Upper lobe of right lung (tissue), 1 donor: ENCODE results near the gene FAM50A. TPM values are rescaled to one million over a fixed set of nuclear protein-coding genes. Genes with fewer than 3 reads are reported as not detected.

Source experiments
- ATAC-seq: fragments of 200-7000 bp; cut with Tn5 transposase; one replicate; pipeline ENCODE4 v1.9.1; 2020; ENCODE audit warnings: mild to moderate bottlenecking, moderate library complexity
- DNase-seq: peaks from one replicate; pipeline ENCODE4 v3.0.0-alpha.2; 2020
- H3K27ac ChIP-seq: fragments of 200-600 bp; one replicate; pipeline ENCODE4 v1.8.0; 2022
- H3K27me3 ChIP-seq: fragments of 200-600 bp; one replicate; pipeline ENCODE4 v1.8.0; 2022; ENCODE audit warnings: mild to moderate bottlenecking
- H3K36me3 ChIP-seq: fragments of 200-600 bp; one replicate; pipeline ENCODE4 v1.8.0; 2022
- H3K4me1 ChIP-seq: fragments of 200-600 bp; one replicate; pipeline ENCODE4 v1.8.0; 2022
- H3K4me3 ChIP-seq: fragments of 200-600 bp; one replicate; pipeline ENCODE4 v1.8.0; 2022; ENCODE audit warnings: mild to moderate bottlenecking
- H3K9me3 ChIP-seq: fragments of 200-600 bp; one replicate; pipeline ENCODE4 v1.8.0; 2022
- CTCF ChIP-seq: fragments of 200-600 bp; IDR thresholded peaks from one replicate; pipeline ENCODE4 v1.8.0; 2022; ENCODE audit warnings: antibody characterized with exemption
- intact Hi-C: fragments of 100-400 bp; cut with DNase I; formaldehyde crosslinking; loops from one replicate; pipeline ENCODE4 v1.11.0; 2022
- total RNA-seq: library from RNA; stranded (reverse); fragmentation: NEBNext Ultra II Directional; extraction: Animal tissue kit (Norgen Biotek cat#: 25700); gene quantifications from one replicate; pipeline ENCODE4 v1.2.1, GENCODE V29; 2021
- donor health status: DM: no; HTN: yes; CAD: no; lungs with severe emphysema.

Gene FAM50A
- total RNA-seq, 1 donor from 2014 or later: 82.0 TPM

- peaks cover 12% of the 10 kb centered on the region for H3K4me1 ChIP-seq
- TF ChIP-seq CTCF: no peak
- no peaks in the 10 kb centered on the region for H3K9me3 ChIP-seq
- peaks cover 19% of the 10 kb centered on the region for H3K36me3 ChIP-seq
- intact Hi-C loops: no loop called here
- H3K4me3 ChIP-seq: no peak overlapping the region
- ATAC-seq: no peak
- no peak for DNase-seq
- H3K27me3 ChIP-seq: no peaks in the 10 kb centered on the region
- H3K27ac ChIP-seq: no peak overlapping the region
Observed at GRCh38 chrX:154440623-154441357, 3.2 kb upstream of the FAM50A start.

DNA sequence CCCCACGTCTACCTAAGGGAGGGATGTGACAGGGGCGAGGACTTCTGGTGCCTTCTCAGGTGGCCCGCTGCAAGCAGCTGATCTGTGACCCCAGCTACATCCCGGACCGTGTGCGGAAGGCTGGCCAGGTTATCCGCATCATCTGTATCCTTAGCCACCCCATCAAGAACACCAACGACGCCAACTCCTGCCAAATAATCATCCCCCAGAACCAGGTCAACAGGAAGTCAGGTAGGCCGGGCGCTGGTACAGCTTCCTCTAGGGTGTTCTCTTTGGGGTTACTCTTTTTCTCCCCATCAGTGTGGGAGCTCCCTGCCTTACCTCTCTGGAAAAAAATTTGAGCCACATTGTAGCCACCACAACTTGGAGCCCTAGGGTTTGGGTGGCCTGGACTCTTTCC lies 2.4 kb upstream of the FAM50A start:
- ATAC-seq (no peak), DNase-seq (no peak)
- intact Hi-C loops: no loop called here
- H3K4me3 ChIP-seq: no peak overlapping the region
- no peak for TF ChIP-seq CTCF
- no peak overlapping the region for H3K27ac ChIP-seq
- H3K27me3 ChIP-seq: no peaks in the 10 kb centered on the region
- peaks cover 12% of the 10 kb centered on the region for H3K4me1 ChIP-seq
- H3K36me3 ChIP-seq: peaks cover 16% of the 10 kb centered on the region
- H3K9me3 ChIP-seq: no peaks in the 10 kb centered on the region

DNA sequence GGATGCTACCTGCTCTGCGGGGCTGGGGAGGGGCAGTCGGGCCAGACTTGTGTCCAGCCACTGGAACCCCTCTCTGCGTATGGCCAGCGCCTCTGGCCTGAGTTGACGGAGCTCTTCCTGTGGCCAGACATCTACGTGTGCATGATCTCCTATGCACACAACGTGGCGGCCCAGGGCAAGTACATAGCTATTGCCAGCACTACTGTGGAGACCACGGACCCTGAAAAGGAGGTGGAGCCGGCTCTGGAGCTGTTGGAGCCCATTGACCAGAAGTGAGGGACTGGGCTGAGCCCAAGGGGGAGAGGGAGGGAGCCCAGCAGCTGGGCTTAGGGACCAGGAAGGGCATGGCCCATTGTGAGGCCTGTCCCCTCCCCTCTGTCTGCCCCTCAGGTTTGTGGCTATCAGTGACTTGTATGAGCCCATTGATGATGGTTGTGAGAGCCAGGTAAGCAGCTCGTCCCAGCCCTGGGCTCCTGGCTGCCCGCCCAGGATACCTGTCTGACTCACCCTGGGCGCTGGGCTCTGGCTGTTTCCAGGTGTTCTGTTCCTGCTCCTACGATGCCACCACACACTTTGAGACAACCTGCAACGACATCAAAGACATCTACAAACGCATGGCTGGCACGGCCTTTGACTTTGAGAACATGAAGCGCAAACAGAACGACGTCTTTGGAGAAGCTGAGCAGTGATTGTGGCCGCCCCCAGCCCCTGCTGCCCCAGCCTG lies 1.8 kb upstream of the FAM50A start:
- no peaks in the 10 kb centered on the region for H3K27me3 ChIP-seq
- DNase-seq (no peak), ATAC-seq (no peak)
- no peak overlapping the region for H3K27ac ChIP-seq
- H3K4me1 ChIP-seq: peaks cover 12% of the 10 kb centered on the region
- intact Hi-C loops: no loop called here
- no peak for TF ChIP-seq CTCF
- H3K9me3 ChIP-seq: no peaks in the 10 kb centered on the region
- peaks cover 16% of the 10 kb centered on the region for H3K36me3 ChIP-seq
- H3K4me3 ChIP-seq: no peak overlapping the region

GRCh38 chrX:154443479-154443910 lies 446 bp upstream of the FAM50A start:
- no peak for TF ChIP-seq CTCF
- peak overlapping the region; percentile 35 for H3K4me3 ChIP-seq
- H3K9me3 ChIP-seq: no peaks in the 10 kb centered on the region
- DNase-seq (no peak), ATAC-seq (no peak)
- H3K27me3 ChIP-seq: no peaks in the 10 kb centered on the region
- H3K4me1 ChIP-seq: peaks cover 12% of the 10 kb centered on the region
- H3K27ac ChIP-seq: peak overlapping the region; percentile 63
- H3K36me3 ChIP-seq: peaks cover 16% of the 10 kb centered on the region
- intact Hi-C loops: no loop called here

DNA sequence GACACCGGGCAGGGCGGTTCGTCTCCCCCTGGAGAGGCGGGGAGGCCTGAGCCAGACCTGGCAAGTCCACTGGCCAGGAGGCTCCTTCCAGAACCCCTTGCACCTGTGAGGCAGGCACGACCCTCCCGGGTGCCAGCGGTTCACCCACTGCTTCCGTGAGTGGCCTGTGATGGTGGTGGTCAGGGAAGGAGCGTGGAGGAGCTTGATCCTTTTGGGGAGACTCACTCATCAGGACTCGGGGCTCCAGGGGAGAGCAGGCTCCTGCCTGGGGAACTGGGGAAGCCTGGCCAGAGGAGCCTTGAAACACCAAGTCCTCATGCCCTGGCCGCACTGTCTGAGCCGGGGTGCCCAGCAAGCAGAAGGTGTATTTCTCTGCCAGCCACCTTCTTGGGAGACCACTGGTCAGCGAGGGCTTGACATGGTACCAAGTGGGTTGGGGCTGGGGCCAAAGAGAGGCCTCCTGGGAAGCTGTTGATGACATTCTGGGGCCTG lies 860 bp downstream of the FAM50A start:
- Histone ChIP-seq H3K4me3 (peak overlapping the region; percentile 64), H3K9me3 (no peaks in the 10 kb centered on the region), H3K4me1 (peaks cover 12% of the 10 kb centered on the region), H3K27me3 (no peaks in the 10 kb centered on the region), H3K27ac (peak overlapping the region; percentile 74), H3K36me3 (peaks cover 13% of the 10 kb centered on the region)
- DNase-seq (no peak), ATAC-seq (no peak)
- intact Hi-C loops: no loop called here
- no peak for TF ChIP-seq CTCF
